SK-N-SH treated with all-trans-retinoic acid at 6 μM for 48 hours (cell line): Measurements from ENCODE around the gene BOLA3.

Experiments used
- ARNTL ChIP-seq: fragments of 450-650 bp; formaldehyde crosslinking; IDR thresholded peaks from 2 replicates; pipeline ENCODE4 v1.5.0; 2020; ENCODE audit warnings: low read depth, mild to moderate bottlenecking, moderate library complexity, borderline replicate concordance
- BACH2 ChIP-seq: fragments of 250-450 bp; sonication (Bioruptor Pico); IDR thresholded peaks from 2 replicates; pipeline ENCODE4 v1.9.0; 2021; ENCODE audit warnings: mild to moderate bottlenecking, borderline replicate concordance
- CREB5 ChIP-seq: fragments of 250-450 bp; sonication (Bioruptor Pico); IDR thresholded peaks from 2 replicates; pipeline ENCODE4 v1.5.1; 2020; ENCODE audit warnings: low read depth, mild to moderate bottlenecking, moderate library complexity
- CSRNP3 ChIP-seq: fragments of 250-450 bp; sonication (Bioruptor Pico); IDR thresholded peaks from 2 replicates; pipeline ENCODE4 v1.5.1; 2021; ENCODE audit warnings: mild to moderate bottlenecking, moderate library complexity
- ESRRG ChIP-seq: fragments of 250-450 bp; sonication (Bioruptor Pico); IDR thresholded peaks from 2 replicates; pipeline ENCODE4 v1.6.1; 2021; ENCODE audit warnings: mild to moderate bottlenecking
- OSR1 ChIP-seq: fragments of 250-450 bp; sonication (Bioruptor Pico); IDR thresholded peaks from 2 replicates; pipeline ENCODE4 v1.8.0; 2022; ENCODE audit warnings: moderate library complexity, mild to moderate bottlenecking, inconsistent platforms
- PATZ1 ChIP-seq: fragments of 250-450 bp; sonication (Bioruptor Pico); IDR thresholded peaks from 2 replicates; pipeline ENCODE4 v1.8.0; 2020; ENCODE audit warnings: mild to moderate bottlenecking, moderate library complexity, borderline replicate concordance
- RARB ChIP-seq: fragments of 250-450 bp; sonication (Bioruptor Pico); IDR thresholded peaks from 2 replicates; pipeline ENCODE4 v1.8.0; 2021; ENCODE audit warnings: mild to moderate bottlenecking, moderate library complexity
- TSHZ2 ChIP-seq: fragments of 250-450 bp; sonication (Bioruptor Pico); IDR thresholded peaks from 2 replicates; pipeline ENCODE4 v1.5.0; 2020; ENCODE audit warnings: mild to moderate bottlenecking, moderate library complexity
- ZC3H10 ChIP-seq: fragments of 250-450 bp; sonication (Bioruptor Pico); IDR thresholded peaks from 2 replicates; pipeline ENCODE4 v1.5.1; 2021; ENCODE audit warnings: mild to moderate bottlenecking, moderate library complexity
- ZFP30 ChIP-seq: fragments of 450-650 bp; formaldehyde crosslinking; IDR thresholded peaks from 2 replicates; pipeline ENCODE4 v1.5.0; 2022; ENCODE audit warnings: mild to moderate bottlenecking, moderate library complexity
- ZNF565 ChIP-seq: fragments of 450-650 bp; formaldehyde crosslinking; conservative IDR thresholded peaks from 2 replicates; pipeline ENCODE4 v1.5.0; 2020; ENCODE audit warnings: low read depth, mild to moderate bottlenecking, moderate library complexity
- ZNF8 ChIP-seq: fragments of 450-650 bp; formaldehyde crosslinking; IDR thresholded peaks from 2 replicates; pipeline ENCODE4 v1.5.0; 2020; ENCODE audit warnings: mild to moderate bottlenecking, moderate library complexity

- TF ChIP-seq TSHZ2 (CRISPR knock-in tag), result no peak
- TF ChIP-seq BACH2 (CRISPR knock-in tag), result no peak
- no peak for TF ChIP-seq ZFP30 (CRISPR knock-in tag)
- no peak for TF ChIP-seq PATZ1 (CRISPR knock-in tag)
- TF ChIP-seq RARB (CRISPR knock-in tag), result no peak
- no peak for TF ChIP-seq CREB5 (CRISPR knock-in tag)
- TF ChIP-seq ZNF565 (CRISPR knock-in tag), result no peak
- TF ChIP-seq CSRNP3 (CRISPR knock-in tag), result no peak
- TF ChIP-seq OSR1 (CRISPR knock-in tag), result no peak
- no peak for TF ChIP-seq ARNTL (CRISPR knock-in tag)
- TF ChIP-seq ESRRG (CRISPR knock-in tag), result no peak
- TF ChIP-seq ZC3H10 (CRISPR knock-in tag), result no peak
- TF ChIP-seq ZNF8, result no peak
These were observed 60.0 kb downstream of the BOLA3 start for GRCh38 chr2:74087696-74088095.
